DOHH2 (cell line): ENCODE measurements around the gene FYB1.

ENCODE experiments used
- EZH2phosphoT487 ChIP-seq: fragments of 200-600 bp; sonication (generic); IDR thresholded peaks from 2 replicates; pipeline ENCODE4 v1.6.1; 2017; ENCODE audit warnings: borderline replicate concordance, mild to moderate bottlenecking, antibody characterized with exemption, low read length, moderate library complexity, mixed read lengths
- TF ChIP-seq, protein P1 (sequence below): fragments of 200-600 bp; sonication (generic); IDR thresholded peaks from one replicate; pipeline ENCODE4 v1.5.1; 2014; ENCODE audit warnings: antibody characterized with exemption, mild to moderate bottlenecking, low read depth, low read length; ENCODE audit not compliant: poor library complexity, severe bottlenecking

- TF ChIP-seq, protein P1, sequence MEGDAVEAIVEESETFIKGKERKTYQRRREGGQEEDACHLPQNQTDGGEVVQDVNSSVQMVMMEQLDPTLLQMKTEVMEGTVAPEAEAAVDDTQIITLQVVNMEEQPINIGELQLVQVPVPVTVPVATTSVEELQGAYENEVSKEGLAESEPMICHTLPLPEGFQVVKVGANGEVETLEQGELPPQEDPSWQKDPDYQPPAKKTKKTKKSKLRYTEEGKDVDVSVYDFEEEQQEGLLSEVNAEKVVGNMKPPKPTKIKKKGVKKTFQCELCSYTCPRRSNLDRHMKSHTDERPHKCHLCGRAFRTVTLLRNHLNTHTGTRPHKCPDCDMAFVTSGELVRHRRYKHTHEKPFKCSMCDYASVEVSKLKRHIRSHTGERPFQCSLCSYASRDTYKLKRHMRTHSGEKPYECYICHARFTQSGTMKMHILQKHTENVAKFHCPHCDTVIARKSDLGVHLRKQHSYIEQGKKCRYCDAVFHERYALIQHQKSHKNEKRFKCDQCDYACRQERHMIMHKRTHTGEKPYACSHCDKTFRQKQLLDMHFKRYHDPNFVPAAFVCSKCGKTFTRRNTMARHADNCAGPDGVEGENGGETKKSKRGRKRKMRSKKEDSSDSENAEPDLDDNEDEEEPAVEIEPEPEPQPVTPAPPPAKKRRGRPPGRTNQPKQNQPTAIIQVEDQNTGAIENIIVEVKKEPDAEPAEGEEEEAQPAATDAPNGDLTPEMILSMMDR, result no peak
- no peak for TF ChIP-seq EZH2phosphoT487
Observed at GRCh38 chr5:39072925-39073766, 146.2 kb downstream of the FYB1 start.
